HepG2 (cell line): ENCODE data around the gene CARMIL3. TPM values are rescaled to one million over a fixed set of nuclear protein-coding genes. Genes with fewer than 3 reads are reported as not detected.

Experiments used
- CBX5 ChIP-seq: sonication (generic); formaldehyde crosslinking; IDR thresholded peaks from 2 replicates; pipeline ENCODE4 v1.4.0; 2020; ENCODE audit warnings: missing genetic modification reagents, borderline replicate concordance
- NR2F1 ChIP-seq, 2 experiments: fragments of 450-650 bp in 1 of 2; formaldehyde crosslinking in 1 of 2; IDR thresholded peaks; 2 replicates each; pipeline versions ENCODE4 v1.5.0 to v1.6.1; 2016 to 2020; ENCODE audit warnings: mild to moderate bottlenecking in 1 of 2, missing compliant biosample characterization in 1 of 2, missing genetic modification reagents in 1 of 2, moderate library complexity in 1 of 2
- RFXANK ChIP-seq: IDR thresholded peaks from 2 replicates; pipeline ENCODE4 v1.6.1; 2016
- RORA ChIP-seq: sonication (generic); formaldehyde crosslinking; IDR thresholded peaks from 2 replicates; pipeline ENCODE4 v1.5.0; 2020; ENCODE audit warnings: mild to moderate bottlenecking, missing genetic modification reagents, moderate library complexity
- RXRA ChIP-seq: sonication (generic); formaldehyde crosslinking; IDR thresholded peaks from 2 replicates; pipeline ENCODE4 v1.5.1; 2020; ENCODE audit warnings: missing genetic modification reagents
- ZNF274 ChIP-seq: sonication (generic); formaldehyde crosslinking; IDR thresholded peaks from 2 replicates; pipeline ENCODE4 v1.5.1; 2020; ENCODE audit warnings: mild to moderate bottlenecking, missing genetic modification reagents
- ZNF331 ChIP-seq: sonication (generic); formaldehyde crosslinking; IDR thresholded peaks from 2 replicates; pipeline ENCODE4 v1.4.0; 2020; ENCODE audit warnings: missing genetic modification reagents
- ZNF746 ChIP-seq: sonication (generic); formaldehyde crosslinking; IDR thresholded peaks from 2 replicates; pipeline ENCODE4 v1.8.0; 2022; ENCODE audit warnings: mild to moderate bottlenecking, missing genetic modification reagents
- polyA plus RNA-seq, 8 experiments: library from polyadenylated mRNA; depleted of rRNA in 3 of 8; stranded (reverse) in 7 of 8; unstranded in 1 of 8; fragments of >200 nt; fragmentation: Illumina TruSeq in 4 of 8; extraction: Trizol in 4 of 8; gene quantifications; 2 replicates each; pipeline versions ENCODE4 v1.2.1 to v1.2.3, GENCODE V29; 2011 to 2016; ENCODE audit warnings: low read depth in 4 of 8, missing spikeins in 1 of 8, mixed read lengths in 1 of 8; ENCODE audit not compliant: insufficient read depth in 1 of 8
- total RNA-seq, 5 experiments: library from RNA; depleted of rRNA; stranded (reverse); fragments of >200 nt; fragmentation: Illumina TruSeq; extraction: Trizol; gene quantifications; 2 replicates each; pipeline ENCODE4 v1.2.3, GENCODE V29; 2016; ENCODE audit warnings: low read depth in 1 of 5
- TF ChIP-seq, protein P1 (sequence below): sonication (generic); formaldehyde crosslinking; IDR thresholded peaks from 2 replicates; pipeline ENCODE4 v1.4.0; 2020; ENCODE audit warnings: mild to moderate bottlenecking, missing genetic modification reagents
- TF ChIP-seq, protein P2 (sequence below): IDR thresholded peaks from 2 replicates; pipeline ENCODE4 v1.6.1; 2016; ENCODE audit warnings: missing compliant biosample characterization, missing genetic modification reagents, borderline replicate concordance
- TF ChIP-seq, protein P3 (sequence below): fragments of 450-650 bp; IDR thresholded peaks from 2 replicates; pipeline ENCODE4 v1.6.1; 2017; ENCODE audit warnings: mild to moderate bottlenecking
- TF ChIP-seq, protein P4 (sequence below): IDR thresholded peaks from 2 replicates; pipeline ENCODE4 v1.6.1; 2016; ENCODE audit warnings: low read depth, missing genetic modification reagents, missing compliant biosample characterization

Gene CARMIL3
- total and polyA plus RNA-seq, 2 of the 13 experiments (the other 11 are each of a cell fraction or from before 2014, with no cell fraction given) = 0.27 to 0.55 TPM

- TF ChIP-seq, protein P1, sequence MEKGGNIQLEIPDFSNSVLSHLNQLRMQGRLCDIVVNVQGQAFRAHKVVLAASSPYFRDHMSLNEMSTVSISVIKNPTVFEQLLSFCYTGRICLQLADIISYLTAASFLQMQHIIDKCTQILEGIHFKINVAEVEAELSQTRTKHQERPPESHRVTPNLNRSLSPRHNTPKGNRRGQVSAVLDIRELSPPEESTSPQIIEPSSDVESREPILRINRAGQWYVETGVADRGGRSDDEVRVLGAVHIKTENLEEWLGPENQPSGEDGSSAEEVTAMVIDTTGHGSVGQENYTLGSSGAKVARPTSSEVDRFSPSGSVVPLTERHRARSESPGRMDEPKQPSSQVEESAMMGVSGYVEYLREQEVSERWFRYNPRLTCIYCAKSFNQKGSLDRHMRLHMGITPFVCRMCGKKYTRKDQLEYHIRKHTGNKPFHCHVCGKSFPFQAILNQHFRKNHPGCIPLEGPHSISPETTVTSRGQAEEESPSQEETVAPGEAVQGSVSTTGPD (CRISPR knock-in tag) = no peak; the same call in none of the 2 replicates
- TF ChIP-seq RFXANK (CRISPR knock-in tag) = peak; percentile 96
- peak; percentile 90 to 92 for TF ChIP-seq NR2F1 (CRISPR knock-in tag; IDR thresholded peaks at IDR 0.05)
- TF ChIP-seq CBX5 (CRISPR knock-in tag) = peak; percentile 97
- peak; percentile 97 for TF ChIP-seq ZNF331 (CRISPR knock-in tag)
- TF ChIP-seq, protein P2, sequence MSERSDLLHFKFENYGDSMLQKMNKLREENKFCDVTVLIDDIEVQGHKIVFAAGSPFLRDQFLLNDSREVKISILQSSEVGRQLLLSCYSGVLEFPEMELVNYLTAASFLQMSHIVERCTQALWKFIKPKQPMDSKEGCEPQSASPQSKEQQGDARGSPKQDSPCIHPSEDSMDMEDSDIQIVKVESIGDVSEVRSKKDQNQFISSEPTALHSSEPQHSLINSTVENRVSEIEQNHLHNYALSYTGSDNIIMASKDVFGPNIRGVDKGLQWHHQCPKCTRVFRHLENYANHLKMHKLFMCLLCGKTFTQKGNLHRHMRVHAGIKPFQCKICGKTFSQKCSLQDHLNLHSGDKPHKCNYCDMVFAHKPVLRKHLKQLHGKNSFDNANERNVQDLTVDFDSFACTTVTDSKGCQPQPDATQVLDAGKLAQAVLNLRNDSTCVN (CRISPR knock-in tag) = peak; percentile 96
- TF ChIP-seq, protein P3, sequence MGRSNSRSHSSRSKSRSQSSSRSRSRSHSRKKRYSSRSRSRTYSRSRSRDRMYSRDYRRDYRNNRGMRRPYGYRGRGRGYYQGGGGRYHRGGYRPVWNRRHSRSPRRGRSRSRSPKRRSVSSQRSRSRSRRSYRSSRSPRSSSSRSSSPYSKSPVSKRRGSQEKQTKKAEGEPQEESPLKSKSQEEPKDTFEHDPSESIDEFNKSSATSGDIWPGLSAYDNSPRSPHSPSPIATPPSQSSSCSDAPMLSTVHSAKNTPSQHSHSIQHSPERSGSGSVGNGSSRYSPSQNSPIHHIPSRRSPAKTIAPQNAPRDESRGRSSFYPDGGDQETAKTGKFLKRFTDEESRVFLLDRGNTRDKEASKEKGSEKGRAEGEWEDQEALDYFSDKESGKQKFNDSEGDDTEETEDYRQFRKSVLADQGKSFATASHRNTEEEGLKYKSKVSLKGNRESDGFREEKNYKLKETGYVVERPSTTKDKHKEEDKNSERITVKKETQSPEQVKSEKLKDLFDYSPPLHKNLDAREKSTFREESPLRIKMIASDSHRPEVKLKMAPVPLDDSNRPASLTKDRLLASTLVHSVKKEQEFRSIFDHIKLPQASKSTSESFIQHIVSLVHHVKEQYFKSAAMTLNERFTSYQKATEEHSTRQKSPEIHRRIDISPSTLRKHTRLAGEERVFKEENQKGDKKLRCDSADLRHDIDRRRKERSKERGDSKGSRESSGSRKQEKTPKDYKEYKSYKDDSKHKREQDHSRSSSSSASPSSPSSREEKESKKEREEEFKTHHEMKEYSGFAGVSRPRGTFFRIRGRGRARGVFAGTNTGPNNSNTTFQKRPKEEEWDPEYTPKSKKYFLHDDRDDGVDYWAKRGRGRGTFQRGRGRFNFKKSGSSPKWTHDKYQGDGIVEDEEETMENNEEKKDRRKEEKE = no peak
- TF ChIP-seq ZNF274 = peak; percentile 99
- TF ChIP-seq RORA (CRISPR knock-in tag) = no peak
- TF ChIP-seq RXRA (CRISPR knock-in tag) = peak; percentile 99
- TF ChIP-seq, protein P4, sequence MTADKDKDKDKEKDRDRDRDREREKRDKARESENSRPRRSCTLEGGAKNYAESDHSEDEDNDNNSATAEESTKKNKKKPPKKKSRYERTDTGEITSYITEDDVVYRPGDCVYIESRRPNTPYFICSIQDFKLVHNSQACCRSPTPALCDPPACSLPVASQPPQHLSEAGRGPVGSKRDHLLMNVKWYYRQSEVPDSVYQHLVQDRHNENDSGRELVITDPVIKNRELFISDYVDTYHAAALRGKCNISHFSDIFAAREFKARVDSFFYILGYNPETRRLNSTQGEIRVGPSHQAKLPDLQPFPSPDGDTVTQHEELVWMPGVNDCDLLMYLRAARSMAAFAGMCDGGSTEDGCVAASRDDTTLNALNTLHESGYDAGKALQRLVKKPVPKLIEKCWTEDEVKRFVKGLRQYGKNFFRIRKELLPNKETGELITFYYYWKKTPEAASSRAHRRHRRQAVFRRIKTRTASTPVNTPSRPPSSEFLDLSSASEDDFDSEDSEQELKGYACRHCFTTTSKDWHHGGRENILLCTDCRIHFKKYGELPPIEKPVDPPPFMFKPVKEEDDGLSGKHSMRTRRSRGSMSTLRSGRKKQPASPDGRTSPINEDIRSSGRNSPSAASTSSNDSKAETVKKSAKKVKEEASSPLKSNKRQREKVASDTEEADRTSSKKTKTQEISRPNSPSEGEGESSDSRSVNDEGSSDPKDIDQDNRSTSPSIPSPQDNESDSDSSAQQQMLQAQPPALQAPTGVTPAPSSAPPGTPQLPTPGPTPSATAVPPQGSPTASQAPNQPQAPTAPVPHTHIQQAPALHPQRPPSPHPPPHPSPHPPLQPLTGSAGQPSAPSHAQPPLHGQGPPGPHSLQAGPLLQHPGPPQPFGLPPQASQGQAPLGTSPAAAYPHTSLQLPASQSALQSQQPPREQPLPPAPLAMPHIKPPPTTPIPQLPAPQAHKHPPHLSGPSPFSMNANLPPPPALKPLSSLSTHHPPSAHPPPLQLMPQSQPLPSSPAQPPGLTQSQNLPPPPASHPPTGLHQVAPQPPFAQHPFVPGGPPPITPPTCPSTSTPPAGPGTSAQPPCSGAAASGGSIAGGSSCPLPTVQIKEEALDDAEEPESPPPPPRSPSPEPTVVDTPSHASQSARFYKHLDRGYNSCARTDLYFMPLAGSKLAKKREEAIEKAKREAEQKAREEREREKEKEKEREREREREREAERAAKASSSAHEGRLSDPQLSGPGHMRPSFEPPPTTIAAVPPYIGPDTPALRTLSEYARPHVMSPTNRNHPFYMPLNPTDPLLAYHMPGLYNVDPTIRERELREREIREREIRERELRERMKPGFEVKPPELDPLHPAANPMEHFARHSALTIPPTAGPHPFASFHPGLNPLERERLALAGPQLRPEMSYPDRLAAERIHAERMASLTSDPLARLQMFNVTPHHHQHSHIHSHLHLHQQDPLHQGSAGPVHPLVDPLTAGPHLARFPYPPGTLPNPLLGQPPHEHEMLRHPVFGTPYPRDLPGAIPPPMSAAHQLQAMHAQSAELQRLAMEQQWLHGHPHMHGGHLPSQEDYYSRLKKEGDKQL (CRISPR knock-in tag) = peak; percentile 94
- TF ChIP-seq ZNF746 (CRISPR knock-in tag) = no peak
These were observed 43.7 kb downstream of the CARMIL3 start (continued) for GRCh38 chr14:24095271-24096068.
